Measurements from ENCODE around the gene PDXDC1. TPM values are rescaled to one million over a fixed set of nuclear protein-coding genes. Genes with fewer than 3 reads are reported as not detected.
"Not testable (repeated sequence)": the region's sequence is repeated elsewhere in the genome, so short reads cannot be mapped to it uniquely, and the experiment has no call there.

The PDXDC1 gene
- total RNA-seq, 2 donors from 2014 or later, result 63.3 to 66.2 TPM

DNA sequence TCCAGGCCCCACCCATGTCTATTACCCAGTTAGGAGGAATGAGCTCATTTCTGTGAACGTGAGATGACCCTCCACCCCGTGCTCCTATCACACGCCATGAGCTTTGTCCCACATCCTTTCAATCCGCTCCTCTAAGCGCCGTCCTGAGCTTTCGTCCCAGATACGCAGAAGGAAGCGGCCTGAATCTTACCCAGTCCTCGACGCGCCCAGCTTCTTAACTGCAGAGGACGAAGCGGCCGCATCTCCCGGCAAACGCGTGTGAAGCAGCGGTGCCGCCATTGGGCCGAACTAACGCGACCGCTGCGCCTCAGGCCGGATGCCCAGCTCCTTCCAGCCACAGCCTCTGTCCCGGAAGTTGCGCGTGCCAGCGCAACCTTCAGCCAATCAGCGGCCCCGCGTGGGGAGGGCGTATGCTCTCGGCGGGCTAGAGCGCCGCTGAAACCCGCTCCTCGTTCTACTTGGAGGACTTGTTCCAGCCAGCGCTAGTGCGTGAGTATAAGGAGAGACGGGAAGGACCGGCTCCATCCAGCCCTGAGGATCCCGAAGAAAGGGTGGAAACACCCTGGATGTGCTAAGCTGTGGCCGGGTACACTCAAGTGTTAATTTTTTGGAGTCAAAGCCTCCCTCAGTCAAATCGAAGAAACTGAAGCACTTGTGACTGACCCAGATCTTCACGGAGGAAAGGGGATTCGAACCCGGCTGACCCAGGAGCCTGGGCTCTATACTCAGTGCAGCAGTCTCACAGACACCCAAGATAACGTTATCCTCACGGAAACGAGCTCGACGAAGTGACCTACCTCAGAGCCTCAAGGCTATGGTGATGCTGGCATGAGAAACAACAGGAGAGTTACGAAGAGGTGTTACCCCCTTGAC is 119.4 kb downstream of the PDXDC1 start, which contains the start of gene RRN3:
Gene RRN3 (minus strand): TSS at position 318 of the 873 bp plus-strand sequence. CDS start 39 bp downstream, at position 279.
- intact Hi-C loops (cut with DNase I); H3K9me3 ChIP-seq; H3K36me3 ChIP-seq (replicated peaks in 1 of 2; ENCODE audit: insufficient read depth in 1 of 2, low read depth in 2 of 2); H3K27me3 ChIP-seq: not testable (repeated sequence)
- H3K4me1 ChIP-seq, result peaks cover 16% of the 10 kb centered on the region
- peak within 1 kb of the TSS; percentile 59 to 82 (median 74) for H3K27ac ChIP-seq
- peak within 1 kb of the TSS; percentile 43 to 45 for H3K4me3 ChIP-seq
- peak; percentile 92 to 94 (median 93) for DNase-seq
- peak; percentile 58 to 89 (median 83) for TF ChIP-seq POLR2A (IDR thresholded peaks at IDR 0.05)
- ATAC-seq, result peak; percentile 100
- 1 to 2% methylated on average over 41 to 56 of the region's 56 CpGs for WGBS, 2 donors

DNA sequence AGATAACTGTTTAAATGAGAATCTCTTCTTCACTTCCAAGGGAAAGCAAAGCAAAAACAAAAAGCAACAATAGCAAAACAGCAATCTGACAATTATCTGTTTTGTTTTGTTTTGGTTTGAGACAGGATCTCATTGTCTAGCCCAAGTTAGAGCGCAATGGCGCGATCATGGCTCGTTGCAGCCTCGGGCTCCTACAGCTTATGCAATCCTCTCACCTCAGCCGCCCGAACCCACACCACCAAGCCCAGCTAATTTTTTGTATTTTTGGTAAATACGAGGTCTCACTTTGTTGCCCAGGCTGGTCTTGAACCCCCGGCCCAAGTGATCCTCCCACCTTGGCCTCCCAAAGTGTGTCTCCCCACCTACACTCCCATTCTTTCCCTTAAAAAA is 121.8 kb downstream of the PDXDC1 start:
- 82 to 85% methylated on average over 8 of the region's 9 CpGs for WGBS, 2 donors
- H3K4me3 ChIP-seq; intact Hi-C loops (cut with DNase I); H3K27me3 ChIP-seq; H3K27ac ChIP-seq; H3K9me3 ChIP-seq; H3K36me3 ChIP-seq (replicated peaks in 1 of 2; ENCODE audit: insufficient read depth in 1 of 2, low read depth in 2 of 2); DNase-seq; ATAC-seq: not testable (repeated sequence)
- peaks cover 16% of the 10 kb centered on the region for H3K4me1 ChIP-seq

DNA sequence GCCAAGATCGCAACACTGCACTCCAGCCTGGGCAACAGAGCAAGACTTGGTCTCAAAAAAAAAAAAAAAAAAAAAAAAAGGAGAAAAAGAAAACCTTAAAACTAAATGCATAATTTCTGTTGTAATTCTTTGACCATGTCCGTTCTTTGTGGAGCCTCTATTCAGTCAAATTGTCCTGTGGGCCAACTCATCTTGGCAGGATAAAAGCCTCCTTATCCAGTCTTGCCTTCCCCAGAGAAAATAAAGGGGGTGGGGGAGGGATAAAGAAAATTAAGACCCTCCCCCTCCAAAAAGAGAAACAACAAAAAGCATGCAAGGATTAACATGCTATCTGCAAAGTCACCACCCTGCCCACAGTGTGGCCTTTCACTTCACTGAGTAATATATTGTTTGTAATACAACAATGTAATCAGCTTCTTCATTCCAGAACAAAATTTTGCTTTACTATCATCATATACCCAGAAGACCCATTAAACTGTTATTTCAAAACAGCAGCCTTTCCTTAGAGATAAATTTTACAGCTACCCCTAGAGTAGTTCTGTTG is 124.6 kb downstream of the PDXDC1 start:
- H3K27me3 ChIP-seq; H3K4me3 ChIP-seq; H3K9me3 ChIP-seq; H3K36me3 ChIP-seq (replicated peaks in 1 of 2; ENCODE audit: insufficient read depth in 1 of 2, low read depth in 2 of 2); DNase-seq; H3K27ac ChIP-seq; intact Hi-C loops (cut with DNase I); ATAC-seq; H3K4me1 ChIP-seq: not testable (repeated sequence)
- WGBS, 2 donors, result 85 to 93% methylated on average over 2 of the region's 2 CpGs

DNA sequence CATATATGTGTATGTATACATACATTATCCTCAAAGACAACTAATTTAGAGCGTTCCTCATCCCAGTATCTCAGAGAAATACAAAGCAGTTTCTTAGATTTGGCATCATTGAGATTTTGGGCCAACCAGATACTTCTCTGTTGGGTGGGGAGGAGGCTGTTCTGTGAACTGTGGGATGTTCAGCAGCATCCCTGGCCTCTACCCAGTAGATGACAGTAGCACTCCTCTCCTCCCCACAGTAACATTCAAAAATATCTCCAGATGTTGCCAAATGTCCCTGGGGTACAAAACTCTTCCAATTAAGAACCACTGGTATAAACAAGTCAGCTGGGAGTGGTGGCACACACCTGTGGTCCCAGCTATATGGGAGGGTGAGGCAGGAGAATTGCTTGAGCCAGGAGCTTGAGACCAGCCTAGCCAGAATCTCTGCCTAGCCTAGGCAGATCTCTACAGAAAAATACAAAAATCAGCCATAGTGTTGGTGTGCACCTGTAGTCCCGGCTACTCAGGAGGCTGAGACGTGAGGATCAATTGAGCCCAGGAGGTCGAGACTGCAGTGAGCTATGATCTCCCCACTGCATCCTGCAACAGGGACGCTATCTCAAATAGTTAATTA is 125.7 kb downstream of the PDXDC1 start:
- DNase-seq; ATAC-seq; H3K4me1 ChIP-seq; H3K4me3 ChIP-seq; H3K9me3 ChIP-seq; H3K27me3 ChIP-seq; H3K36me3 ChIP-seq (replicated peaks in 1 of 2; ENCODE audit: insufficient read depth in 1 of 2, low read depth in 2 of 2); H3K27ac ChIP-seq; intact Hi-C loops (cut with DNase I): not testable (repeated sequence)
- 72 to 78% methylated on average over 5 of the region's 5 CpGs for WGBS, 2 donors

DNA sequence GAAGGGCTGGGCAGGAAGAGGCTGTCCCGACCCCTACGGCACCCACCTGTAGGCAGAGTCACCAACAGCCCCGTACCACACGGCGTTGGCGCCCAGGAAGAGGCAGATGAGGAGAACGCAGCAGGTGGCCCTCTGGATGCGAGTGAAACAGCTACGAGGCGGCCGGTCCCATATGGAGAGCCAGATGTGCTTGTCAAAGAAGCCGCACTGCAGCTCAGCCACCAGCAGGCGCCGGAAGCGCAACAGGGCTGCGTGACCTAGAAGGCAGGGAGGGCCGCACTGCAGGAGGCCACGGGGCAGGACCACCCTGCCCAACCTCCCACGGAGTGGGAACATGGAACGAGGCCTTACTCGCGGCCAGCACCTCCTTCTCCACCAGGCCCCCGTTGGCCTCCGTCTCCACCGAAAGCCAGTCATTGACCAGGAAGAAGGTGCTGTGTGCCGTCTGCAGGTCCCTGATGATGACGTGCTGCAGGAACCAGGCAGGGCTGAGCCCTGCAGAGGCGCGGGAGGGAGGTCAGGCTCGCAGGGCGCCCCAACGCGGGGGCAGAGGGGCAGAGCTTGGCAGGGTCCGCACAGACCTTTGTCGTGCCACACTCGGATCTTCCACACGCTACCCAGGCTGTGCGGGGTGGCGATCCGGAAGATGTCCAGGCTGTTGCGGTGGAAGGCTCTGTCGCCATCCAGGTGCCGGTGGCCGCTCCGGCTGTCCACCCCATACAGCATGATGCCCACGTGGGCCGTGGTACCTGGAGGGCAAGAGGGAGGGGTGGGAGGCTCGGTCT is 153.0 kb downstream of the PDXDC1 start:
- H3K4me3 ChIP-seq; H3K9me3 ChIP-seq; intact Hi-C loops (cut with DNase I); ATAC-seq; H3K36me3 ChIP-seq (replicated peaks in 1 of 2; ENCODE audit: insufficient read depth in 1 of 2, low read depth in 2 of 2); H3K27ac ChIP-seq; H3K27me3 ChIP-seq; H3K4me1 ChIP-seq; DNase-seq: not testable (repeated sequence)
- WGBS, 2 donors, result 85% methylated on average over 12 of the region's 48 CpGs; no CpG with 5 or more reads in 1 of the 2 donors

GRCh38 chr16:15130256-15130932 is 155.6 kb downstream of the PDXDC1 start:
- H3K36me3 ChIP-seq (replicated peaks in 1 of 2; ENCODE audit: insufficient read depth in 1 of 2, low read depth in 2 of 2); H3K27me3 ChIP-seq; H3K9me3 ChIP-seq; H3K27ac ChIP-seq; H3K4me1 ChIP-seq; DNase-seq; intact Hi-C loops (cut with DNase I); ATAC-seq; H3K4me3 ChIP-seq: not testable (repeated sequence)
- WGBS, 2 donors, result 92% methylated on average over 19 of the region's 37 CpGs; no CpG with 5 or more reads in 1 of the 2 donors

DNA sequence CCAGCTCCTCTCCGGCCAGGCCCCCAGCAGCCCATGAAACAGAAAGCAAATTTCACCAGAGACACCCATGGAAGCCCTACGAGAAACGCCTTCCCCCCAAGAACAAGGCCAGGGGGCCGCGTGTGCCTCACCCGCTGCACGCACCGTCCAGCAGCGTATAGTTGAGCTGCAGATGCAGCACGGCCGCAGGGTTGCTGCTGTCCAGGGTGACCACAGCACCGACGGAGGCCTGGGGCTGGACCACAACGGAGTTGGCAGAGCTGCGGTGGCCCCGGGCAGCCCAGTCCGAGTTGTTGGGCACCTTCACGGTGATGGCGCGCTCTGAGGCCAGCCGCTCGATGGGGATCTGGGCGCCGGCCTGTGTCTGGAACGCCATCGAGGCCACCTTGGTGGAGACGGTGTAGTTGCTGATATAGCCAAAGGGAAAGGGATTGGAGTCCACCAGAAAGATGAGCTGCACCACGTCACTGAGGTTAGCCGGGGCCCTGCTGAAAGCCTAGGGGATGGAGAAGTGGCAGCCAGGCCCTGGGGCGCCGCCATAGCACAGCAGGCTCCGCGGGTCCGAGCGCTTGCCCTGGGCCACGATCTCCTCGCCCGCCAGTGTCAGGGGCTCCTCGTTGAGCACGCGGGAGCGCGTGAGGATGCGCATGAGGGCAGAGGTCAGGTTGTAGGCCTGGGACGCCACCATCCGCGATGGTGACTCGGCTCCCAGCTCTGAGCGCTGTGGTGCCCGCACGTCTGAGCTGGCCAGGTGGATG is 156.3 kb downstream of the PDXDC1 start:
- DNase-seq; H3K27ac ChIP-seq; H3K4me1 ChIP-seq; H3K9me3 ChIP-seq; ATAC-seq; H3K4me3 ChIP-seq; H3K27me3 ChIP-seq; H3K36me3 ChIP-seq (replicated peaks in 1 of 2; ENCODE audit: insufficient read depth in 1 of 2, low read depth in 2 of 2); intact Hi-C loops (cut with DNase I): not testable (repeated sequence)
- 100% methylated on average over 6 of the region's 51 CpGs; no CpG with 5 or more reads in 1 of the 2 donors for WGBS, 2 donors

DNA sequence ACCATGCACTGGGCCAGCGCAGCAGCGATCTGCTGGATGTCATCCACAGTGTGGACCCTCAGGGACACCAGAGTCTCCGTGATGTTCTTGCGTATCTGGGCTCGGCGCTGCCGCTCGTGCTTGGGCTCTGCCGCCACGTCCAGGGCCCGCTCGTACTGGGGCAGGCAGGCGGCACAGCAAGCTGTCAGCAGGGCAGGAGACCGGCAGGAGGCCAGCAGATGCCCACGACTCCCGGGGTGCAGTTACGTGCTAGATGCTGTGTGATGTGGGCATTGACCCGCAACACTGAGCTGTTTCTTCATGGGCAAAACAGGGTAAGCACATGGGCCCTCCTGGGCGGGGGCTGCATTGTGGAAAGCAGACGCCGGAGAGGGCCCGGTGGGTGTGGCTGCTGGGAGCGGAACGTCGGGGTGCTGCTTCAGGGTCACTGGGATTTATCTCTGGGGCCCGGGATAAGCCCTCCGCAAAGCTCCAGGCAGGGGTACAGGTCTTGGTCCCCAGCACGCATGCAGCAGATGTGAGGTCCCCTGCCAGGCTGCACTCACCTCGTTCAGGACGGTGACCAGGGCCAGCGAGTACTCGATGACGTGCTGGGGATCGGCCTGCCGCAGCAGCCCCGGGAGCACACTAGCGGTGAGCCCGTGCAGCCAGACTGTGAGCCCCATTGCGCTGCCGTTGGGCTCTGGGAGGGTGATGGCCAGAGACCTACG is 158.0 kb downstream of the PDXDC1 start:
- H3K36me3 ChIP-seq (replicated peaks in 1 of 2; ENCODE audit: insufficient read depth in 1 of 2, low read depth in 2 of 2); H3K4me1 ChIP-seq; H3K4me3 ChIP-seq; H3K27ac ChIP-seq; ATAC-seq; intact Hi-C loops (cut with DNase I); DNase-seq; H3K27me3 ChIP-seq; H3K9me3 ChIP-seq: not testable (repeated sequence)
- WGBS, 2 donors, result 92% methylated on average over 14 of the region's 41 CpGs; no CpG with 5 or more reads in 1 of the 2 donors

- H3K4me3 ChIP-seq; H3K9me3 ChIP-seq; ATAC-seq; H3K36me3 ChIP-seq (replicated peaks in 1 of 2; ENCODE audit: insufficient read depth in 1 of 2, low read depth in 2 of 2); H3K27ac ChIP-seq; intact Hi-C loops (cut with DNase I); H3K27me3 ChIP-seq; H3K4me1 ChIP-seq; DNase-seq: not testable (repeated sequence)
- 98% methylated on average over 8 of the region's 31 CpGs; no CpG with 5 or more reads in 1 of the 2 donors for WGBS, 2 donors
Measured at GRCh38 chr16:15133554-15133953, 158.7 kb downstream of the PDXDC1 start.
